COR-L47 (cell line): ENCODE results near the gene CD99.
"Not testable (repeated sequence)": the region's sequence is repeated elsewhere in the genome, so short reads cannot be mapped to it uniquely, and the experiment has no call there.

ENCODE experiments used
- DNase-seq: peaks from one replicate; lab custom pipeline; 2025; lab: John Stamatoyannopoulos, UW

Gene CD99

GRCh38 chrX:2690856-2691542 is at the start of gene CD99:
CD99 (plus strand) TSS chrX:2691295; CDS start chrX:2691361, 66 bp downstream.
- DNase-seq: no peak

GRCh38 chrX:2642146-2642545 is 48.9 kb upstream of the CD99 start:
- no peak for DNase-seq

- DNase-seq: no peak
Observed at GRCh38 chrX:2642791-2643190, 48.3 kb upstream of the CD99 start.

GRCh38 chrX:2643880-2644279 is 47.2 kb upstream of the CD99 start:
- DNase-seq: no peak

GRCh38 chrX:2645563-2645962 is 45.5 kb upstream of the CD99 start:
- DNase-seq: no peak

GRCh38 chrX:2647627-2648026 is 43.5 kb upstream of the CD99 start:
- DNase-seq: no peak

GRCh38 chrX:2650037-2650436 is 41.1 kb upstream of the CD99 start:
- DNase-seq: no peak

- no peak for DNase-seq
Observed at GRCh38 chrX:2650865-2651264, 40.2 kb upstream of the CD99 start.

- DNase-seq: no peak
Observed at GRCh38 chrX:2652106-2652505, 39.0 kb upstream of the CD99 start.

GRCh38 chrX:2654436-2655340 is 36.4 kb upstream of the CD99 start:
- DNase-seq: no peak

- DNase-seq: no peak
Observed at GRCh38 chrX:2656257-2656836, 34.7 kb upstream of the CD99 start.

GRCh38 chrX:2657532-2658113 is 33.5 kb upstream of the CD99 start:
- no peak for DNase-seq

- DNase-seq: no peak
Observed at GRCh38 chrX:2658585-2659292, 32.4 kb upstream of the CD99 start.

- DNase-seq: no peak
Observed at GRCh38 chrX:2662586-2662985, 28.5 kb upstream of the CD99 start.

- no peak for DNase-seq
Observed at GRCh38 chrX:2664502-2664901, 26.6 kb upstream of the CD99 start.

- no peak for DNase-seq
Observed at GRCh38 chrX:2665387-2666304, 25.4 kb upstream of the CD99 start.

- DNase-seq: no peak
Observed at GRCh38 chrX:2666491-2666890, 24.6 kb upstream of the CD99 start.

- DNase-seq: no peak
Observed at GRCh38 chrX:2670978-2671377, 20.1 kb upstream of the CD99 start.

- no peak for DNase-seq
Observed at GRCh38 chrX:2672084-2672483, 19.0 kb upstream of the CD99 start.

- no peak for DNase-seq
Observed at GRCh38 chrX:2673611-2674010, 17.5 kb upstream of the CD99 start.

- not testable (repeated sequence) for DNase-seq
Observed at GRCh38 chrX:2675657-2676200, 15.4 kb upstream of the CD99 start.
